HG03571 (cell line): ENCODE data around the gene TRPV3.
"Not testable (repeated sequence)": the region's sequence is repeated elsewhere in the genome, so short reads cannot be mapped to it uniquely, and the experiment has no call there.

Source experiments
- ATAC-seq: cut with Tn5 transposase; IDR thresholded peaks from one replicate; pipeline ENCODE4 v1.9.1; 2021; ENCODE audit not compliant: unreplicated experiment

The TRPV3 gene

DNA sequence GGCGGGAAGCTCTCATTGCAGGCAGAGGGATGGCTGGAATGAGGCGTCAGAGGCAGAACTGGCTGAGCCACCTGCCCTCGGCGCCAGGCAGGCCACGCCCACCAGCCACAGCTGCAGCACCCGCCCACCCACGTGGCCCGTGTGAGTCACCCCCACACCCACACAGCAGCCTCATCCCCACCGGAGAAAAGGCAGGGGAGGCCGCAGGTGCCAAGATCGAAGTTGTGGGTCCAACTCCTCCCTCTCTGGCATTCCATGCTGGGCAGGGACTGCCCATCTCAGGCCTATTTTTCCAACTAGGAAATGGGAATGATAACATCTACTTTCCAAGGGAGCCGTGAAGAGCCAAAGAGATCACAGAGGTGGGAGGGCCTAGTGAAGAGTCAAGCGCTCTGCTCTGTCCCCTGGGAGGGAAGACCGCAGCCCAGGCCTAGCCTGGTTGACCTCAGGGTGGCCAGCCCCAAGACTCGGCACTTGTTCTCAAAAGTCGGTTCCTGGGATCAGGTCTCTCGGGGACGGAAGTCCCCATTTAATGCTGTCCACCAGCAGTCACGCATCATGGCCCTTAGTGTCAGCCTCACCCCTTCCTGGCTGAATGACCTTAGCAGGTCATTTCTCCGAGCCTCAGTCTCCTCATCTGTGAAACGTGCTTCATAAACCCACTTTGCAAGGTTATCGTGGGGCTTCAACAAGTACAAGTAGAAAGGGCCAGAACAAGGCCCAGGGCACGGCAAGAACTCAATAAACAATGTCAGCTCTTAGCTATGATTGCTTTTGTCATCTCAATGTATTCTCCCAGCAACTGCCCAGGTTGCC, at the start of gene TRPV3:
TSS of gene TRPV3 (minus strand) at position 45 of the 816 bp plus-strand sequence. CDS start 2,962 bp downstream, outside the sequence.
- peak; percentile 39 for ATAC-seq

DNA sequence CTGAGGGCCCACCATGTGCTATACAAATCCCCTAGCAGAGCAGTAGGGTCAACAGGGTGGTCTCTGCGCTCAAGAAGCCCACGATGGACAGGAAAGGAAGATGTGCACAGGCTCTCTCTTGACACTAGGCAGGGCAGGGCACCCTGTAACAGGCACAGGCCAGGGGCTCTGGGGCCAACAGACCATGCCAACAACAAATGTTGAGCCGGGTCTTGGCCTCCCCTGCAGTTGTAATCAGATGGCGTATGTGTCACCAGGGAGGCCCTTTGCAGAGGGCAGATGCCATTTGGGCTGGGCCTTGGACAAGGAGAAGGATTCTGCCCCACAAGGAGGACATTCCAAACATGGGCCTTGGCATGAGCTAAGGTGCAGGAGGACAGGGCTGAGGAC, 46.3 kb upstream of the TRPV3 start:
- ATAC-seq, result no peak

DNA sequence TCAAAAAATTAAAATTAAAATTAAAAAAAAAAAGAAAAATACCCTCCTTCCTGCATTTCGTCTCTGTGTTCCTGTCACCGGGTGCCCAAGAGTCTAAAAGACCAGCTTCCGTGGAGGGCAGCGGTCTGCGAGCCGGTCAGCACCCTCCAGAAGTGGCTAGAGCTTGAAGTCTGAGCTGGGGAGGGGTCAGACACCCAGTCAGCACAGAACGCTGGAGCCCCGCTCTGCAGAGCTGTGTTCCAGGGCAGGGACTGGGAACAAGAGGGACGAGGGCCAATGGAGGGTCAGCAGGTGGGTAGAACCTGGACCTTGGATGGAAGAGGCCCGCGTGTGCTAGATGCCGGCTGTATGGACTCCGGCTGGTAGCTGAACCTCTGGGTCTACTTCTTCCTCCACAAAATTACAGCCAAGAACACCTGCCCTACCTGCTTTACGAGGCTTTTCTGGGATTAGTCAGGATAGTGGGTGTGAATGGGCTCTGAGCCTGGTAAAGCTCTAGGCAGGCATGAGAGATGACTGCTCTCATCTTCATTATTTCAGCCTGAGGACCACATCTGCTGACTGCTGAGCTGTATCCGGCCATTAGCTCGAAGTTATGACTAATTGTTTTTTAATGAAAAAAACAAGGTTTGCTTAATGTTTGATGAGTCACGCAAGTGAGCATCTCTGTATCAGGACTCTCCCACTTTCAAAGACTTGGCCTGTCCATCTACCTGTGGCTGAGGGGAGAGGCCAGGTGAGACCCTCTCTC, 45.7 kb upstream of the TRPV3 start:
- ATAC-seq, result no peak

DNA sequence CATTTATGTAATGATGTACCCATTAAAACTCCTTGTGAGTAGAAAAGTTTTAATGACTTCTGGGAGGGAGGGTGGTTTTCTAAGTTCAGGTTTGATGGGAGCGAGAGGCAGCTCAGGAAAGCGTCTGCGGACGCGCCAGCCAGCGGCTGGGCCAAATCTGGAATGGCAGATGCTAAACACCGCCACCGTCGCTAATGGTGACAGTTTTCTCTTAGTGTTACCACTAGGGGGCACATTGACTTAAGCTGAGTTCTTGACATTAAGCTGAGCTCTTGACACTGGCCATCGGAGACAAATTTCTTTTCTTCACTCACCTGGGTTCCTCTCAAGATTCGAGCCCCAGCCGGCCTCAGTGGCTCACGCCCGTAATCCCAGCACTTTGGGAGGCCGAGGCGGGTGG, 44.9 kb upstream of the TRPV3 start:
- ATAC-seq, result no peak

DNA sequence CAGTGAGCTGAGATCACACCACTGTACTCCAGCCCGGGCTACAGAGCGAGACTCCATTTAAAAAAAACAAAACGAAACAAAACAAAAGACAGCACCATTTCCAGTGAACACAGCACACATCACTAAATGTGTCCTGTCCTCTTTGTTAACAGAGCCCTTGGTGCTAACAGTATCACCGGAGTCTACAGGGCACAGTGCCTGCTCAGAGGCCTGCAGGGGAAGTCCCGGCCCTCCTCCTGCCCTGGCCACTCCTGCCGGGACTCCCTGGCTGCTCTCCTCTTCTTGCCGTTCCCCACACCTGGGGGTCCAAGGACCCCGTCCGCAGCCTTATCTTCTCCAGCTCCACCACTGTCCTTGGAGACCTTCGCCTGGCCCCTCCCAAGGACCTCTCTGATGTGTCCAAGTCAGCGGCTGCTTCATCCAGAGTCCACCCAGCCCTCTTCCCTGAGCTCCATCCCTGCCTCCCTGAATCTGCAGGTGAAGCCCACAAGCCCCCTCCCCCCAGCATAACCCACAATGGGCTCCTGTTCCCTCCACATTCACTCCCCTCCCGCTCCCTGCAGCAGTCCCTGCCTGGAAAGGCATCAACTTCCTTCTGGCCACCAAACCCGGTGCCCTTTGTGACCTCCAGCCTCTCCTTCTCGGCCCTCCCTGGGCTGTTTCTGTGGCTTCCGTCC, 43.1 kb upstream of the TRPV3 start:
- no peak for ATAC-seq

DNA sequence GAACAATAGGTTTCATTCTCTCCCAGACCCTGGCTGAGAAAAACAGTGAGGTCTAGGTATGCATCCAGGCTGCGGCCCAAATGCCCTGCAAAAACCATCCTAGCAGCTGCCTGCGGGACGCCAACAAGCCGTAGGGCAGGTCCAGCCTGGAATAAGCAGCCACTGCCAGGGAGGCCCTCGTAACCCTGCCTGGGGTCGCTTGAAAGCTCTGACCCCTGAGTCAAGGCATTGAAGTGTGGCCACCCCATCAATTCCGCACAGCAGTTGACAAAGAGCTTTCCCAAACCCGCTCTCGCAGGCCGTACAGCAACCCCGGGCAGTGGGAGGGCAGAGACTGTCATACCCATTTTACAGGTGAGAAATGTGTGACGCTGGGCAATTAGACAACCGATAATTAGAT, 40.5 kb upstream of the TRPV3 start:
- ATAC-seq, result no peak

DNA sequence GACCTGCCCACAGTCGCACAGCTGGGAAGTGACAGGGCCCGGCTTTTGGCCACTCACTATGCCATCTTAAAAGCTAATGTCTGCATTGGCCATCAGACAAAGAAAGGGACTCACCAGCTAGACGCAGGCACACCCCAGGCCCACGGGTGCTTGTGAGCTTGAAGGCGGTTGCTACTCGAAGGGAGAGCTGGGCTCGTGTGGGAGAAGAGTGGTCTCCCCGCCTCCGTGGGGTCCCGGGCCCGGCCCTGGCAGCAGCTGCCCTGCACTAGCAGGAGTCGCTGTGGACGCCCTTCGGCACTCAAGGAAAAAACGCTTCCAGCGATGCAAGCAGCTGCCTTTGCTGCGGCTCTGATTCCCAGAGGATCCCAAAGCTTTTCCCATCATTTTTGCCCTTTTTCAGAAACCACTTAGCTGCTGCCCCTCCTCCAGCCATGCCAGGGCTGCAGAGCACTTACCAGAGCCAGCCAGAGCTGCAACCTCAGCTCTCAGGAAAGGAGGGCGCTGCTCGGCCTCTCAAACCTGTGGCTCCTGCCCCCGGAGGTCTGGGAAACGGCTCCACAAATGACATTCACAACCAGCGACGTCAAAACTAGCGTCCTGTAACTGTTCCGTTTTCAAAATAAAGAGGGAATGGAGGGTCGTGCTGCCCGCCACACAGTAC, 39.3 kb upstream of the TRPV3 start:
- ATAC-seq, result no peak

DNA sequence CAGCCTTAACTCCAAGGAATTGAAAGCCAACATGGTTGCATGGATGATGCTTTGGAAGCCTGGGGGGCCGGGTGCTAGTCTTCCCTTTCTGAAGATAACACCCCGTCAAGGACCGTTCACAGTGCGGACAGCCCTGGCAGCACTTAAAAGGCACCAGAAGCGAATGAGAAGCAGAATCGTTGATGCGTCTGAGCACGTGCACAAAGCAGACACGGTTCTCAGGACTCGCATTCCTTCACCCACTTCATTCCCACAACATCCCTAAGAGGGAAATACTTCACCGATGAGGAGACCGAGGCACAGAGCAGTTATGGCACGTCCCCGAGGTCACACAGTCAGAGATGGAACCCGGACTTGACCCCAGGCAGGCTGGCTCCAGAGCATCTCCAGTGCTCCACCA, 37.4 kb upstream of the TRPV3 start:
- no peak for ATAC-seq

DNA sequence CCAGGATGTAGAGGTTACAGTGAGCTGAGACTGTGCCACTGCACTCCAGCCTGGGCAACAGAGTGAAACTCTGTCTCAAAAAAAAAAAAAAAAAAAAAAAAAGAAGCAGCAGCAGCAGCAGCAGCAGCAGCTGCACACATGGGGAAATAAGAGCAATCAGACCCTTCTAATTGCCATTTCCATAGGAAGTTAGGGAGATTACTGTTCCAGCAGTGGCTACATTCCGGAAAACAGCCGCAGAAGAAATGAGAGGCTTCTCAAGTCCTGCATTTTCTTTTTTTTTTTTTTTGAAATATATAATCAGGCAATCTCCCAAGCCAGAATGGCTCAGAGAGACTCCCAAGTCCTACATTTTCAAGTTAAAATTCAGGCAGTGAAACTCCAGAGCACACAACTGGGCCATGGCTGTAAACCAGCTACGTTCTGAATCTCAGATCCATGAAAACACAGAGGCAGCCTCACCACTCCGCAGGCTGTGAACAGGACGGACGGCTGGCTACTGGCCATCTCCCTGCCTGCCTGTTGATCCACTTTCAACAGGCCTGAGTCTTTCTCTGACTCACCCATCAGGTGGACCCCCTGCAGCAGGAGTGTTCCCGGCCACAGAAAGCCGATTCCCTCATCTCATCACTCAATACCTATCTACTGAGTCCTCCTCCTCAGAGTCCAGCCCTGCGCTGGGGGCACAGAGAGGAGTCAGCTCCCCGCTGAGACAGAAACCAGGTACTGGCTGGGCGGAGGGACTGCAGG, 36.6 kb upstream of the TRPV3 start:
- ATAC-seq, result no peak

DNA sequence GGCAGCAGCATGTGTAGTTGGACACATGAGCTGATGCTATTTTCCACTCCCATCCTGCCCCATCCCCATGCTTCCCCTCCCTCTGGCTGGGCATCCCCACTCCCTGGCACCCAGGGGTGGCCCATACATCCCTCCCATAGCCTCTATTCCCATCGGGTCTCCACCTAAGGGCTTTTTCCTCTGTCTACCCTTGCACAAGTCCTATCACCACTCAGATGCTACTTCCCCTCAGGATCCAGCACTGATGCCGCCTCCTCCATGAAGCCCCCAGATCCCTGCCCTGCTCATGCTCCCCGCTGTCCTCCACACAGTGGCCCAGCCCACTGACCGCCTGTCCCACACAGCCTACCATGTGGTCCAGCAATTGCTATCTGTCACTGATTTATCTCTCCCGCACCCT, 35.8 kb upstream of the TRPV3 start:
- no peak for ATAC-seq

DNA sequence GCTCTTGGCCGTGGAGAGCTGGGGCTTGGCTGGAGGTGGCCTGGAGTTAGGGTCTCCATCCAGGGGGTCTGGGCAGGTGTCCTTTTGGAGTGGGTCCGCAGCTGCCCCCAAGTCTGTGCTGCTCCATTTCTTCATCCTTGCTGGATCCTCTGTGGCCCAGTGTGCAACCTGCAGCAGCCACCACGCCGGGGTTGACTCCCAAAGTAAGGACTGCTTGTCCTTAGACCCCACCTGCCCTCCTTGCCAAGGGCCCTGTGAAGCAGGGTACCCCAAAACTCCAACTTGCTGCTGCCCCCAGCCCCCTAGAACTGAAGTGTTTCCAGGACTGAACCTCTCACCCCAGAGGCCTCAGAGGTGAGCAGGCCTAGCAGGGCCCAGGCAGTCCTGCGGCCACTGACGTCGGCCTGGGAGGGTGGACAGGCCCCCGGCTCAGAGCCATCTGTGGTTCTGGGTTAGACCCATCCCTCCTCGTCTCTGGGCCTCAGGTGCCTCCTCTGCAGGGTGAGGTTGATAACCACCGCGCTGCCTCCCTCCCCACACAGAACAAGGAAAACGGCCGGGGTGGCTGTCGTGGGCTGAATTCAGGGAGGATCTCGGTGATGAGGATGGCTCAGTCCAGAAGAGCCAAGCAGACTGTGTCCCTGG, 34.7 kb upstream of the TRPV3 start:
- no peak for ATAC-seq

DNA sequence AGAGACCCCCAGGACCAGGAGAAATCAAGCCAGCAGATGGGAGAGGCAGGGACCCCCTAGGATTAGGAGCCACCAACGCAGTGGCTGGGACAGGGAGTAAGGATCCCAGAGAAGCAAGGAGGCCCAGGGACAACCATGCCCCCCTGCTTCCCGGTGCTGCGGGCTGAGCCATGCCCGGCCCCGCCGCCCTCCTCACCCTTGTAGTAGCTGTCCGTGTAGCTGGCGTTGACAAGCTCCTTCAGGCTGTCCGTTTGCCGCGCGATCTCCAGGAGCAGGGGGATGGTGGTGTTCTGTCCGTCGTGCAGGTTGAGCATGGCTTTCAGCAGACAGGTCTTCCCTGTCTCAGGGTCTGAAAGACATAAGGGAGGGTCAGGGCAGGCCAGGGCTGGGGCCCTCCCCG, 33.2 kb upstream of the TRPV3 start:
- no peak for ATAC-seq

DNA sequence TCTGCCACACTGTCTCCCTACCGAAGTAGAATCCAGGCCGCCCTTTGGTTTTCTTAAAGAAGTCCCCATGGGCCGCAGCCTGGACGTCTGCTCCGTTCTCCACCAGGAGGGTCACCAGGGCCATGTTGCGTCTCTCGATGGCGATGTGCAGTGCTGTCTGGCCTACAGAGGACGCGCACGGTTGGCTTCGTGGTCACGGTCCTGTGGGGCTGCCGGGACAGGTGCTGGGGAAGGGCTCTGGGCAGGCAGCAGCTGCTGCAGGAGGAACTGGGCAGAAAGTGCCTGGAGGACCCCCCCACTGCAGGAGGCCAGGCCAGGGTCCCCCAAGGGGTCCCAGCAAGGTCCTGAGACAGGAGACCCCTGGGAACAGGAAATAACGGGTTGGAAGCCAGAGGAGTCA, 32.6 kb upstream of the TRPV3 start:
- no peak for ATAC-seq

DNA sequence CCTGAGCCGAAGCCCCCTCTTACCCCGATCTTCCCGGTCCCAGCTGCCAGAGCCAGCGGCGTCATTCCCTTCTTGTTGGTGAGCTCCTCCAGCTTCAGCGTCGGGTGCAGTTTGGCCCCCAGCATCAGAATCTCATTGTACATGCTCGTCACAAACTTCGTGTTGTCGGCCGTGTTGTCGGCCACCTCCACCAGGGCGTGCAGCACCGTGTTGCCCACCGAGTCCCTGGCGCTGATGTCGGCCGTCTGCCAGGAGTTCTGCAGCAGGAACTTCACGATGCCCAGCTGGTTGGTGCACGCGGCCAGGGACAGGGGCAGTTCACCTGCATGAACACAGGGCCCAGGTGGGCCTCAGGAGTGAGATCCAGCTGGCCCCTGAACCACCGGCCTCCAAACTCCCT, 32.2 kb upstream of the TRPV3 start:
- ATAC-seq, result no peak

DNA sequence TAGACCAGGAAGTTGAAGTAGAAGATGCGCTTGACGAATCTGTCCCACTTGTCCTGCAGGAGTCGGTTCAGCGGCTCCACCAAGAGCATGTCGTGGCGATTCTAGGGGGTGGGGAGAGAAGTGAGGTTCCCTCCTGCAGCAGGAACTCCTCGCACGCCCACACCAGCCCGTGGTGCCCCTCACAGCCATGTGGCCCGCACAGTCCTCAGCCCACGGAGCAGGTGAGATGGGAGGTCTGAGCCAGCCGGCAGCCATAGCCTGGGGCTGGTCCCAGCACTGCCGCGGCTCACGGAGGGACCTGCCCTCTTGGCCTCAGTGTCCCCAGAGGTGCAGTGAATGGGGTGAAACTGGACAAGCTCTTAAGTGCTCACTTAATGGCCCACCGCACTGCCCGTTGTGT, 28.2 kb upstream of the TRPV3 start:
- ATAC-seq, result no peak

DNA sequence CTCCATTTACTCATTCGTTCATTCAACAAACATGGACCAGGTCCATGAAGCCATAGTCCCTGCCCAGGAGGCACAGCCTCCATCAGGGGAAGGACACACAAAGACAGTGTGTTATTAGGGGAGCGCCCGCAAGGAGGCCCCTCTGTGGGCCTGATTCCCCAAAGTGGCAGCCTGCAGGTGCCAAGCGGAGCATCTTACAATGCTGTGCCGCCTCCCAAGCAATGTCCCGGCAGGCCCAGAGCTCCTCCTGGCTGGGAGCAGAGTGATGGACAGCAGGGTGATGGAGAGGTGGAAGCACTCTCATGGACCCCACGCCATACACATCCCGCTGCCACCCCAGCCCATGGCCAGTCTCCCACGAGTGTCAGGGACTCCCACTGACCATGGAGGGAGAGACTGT, 25.8 kb upstream of the TRPV3 start:
- no peak for ATAC-seq

DNA sequence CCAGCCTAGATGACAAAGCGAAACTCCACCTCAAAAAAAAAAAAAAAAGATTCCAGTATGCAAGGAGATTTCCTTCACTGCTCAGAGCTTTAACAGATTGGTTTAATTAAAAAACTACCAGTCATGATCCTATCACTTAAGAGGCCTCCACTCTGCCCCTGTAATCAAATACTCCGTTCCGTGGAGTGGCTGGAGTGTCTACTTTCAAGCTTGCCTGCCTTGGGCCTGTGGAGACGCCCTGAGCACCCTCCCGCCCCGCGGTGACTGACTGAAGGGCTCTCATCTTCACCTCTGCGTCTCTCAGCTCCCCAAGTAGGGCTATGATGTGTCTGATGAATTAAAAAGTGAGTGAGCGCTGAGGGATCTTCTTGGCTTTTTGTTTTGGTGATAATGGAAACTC, 25.3 kb upstream of the TRPV3 start:
- ATAC-seq, result no peak

DNA sequence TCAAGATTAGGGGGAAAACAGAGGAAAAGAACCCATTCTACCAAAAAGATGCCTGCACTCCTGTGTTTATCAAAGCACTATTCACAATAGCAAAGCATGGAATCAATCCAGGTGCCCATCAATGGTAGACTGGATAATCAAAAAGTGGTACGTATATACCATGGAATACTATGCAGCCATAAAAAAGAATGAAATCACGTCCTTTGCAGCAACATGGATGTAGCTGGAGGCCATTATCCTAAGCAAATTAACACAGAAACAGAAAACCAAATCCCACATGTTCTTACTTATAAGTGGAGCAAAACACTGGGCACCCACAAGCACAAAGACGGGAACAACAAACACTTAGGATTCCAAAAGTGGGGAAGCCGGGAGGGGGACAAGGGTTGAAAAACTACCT, 21.1 kb upstream of the TRPV3 start:
- not testable (repeated sequence) for ATAC-seq

DNA sequence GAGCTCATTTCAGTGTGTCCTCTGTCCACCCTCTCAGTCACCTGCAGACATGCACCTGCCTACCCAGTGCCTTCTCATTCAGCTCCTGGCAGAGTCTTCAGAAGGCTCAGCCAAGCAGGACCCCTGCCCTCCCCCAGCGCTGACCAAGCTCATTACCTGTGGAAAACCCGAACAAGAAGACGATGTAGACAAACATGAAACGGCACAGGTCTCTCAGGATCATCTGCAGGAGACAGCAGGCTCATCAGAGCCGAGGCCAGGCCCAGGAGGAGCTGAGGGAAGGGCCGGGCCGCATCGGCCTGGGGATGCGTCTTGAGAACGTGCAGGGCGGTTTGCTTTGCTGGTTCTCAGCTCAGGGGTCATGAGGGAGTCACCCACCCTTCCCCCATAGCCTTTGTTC, 19.4 kb upstream of the TRPV3 start:
- ATAC-seq, result no peak

DNA sequence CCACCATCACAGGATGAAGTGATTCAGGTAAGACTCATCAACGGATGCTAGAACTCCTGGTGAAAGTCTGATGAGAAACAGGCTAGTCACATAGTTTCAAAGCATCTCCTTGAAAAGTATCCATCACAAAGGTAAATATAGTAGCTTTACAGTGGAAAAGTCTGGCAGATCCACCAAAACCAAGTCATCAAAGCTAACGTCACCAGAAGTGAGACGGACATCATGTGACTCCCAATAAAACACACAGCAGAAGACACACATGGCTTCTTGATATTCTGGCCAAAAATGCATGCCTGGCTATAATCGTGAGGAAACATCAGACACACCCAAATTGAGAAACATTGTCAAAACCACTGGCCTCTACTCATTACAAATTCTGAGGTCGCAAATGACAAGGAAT, 17.9 kb upstream of the TRPV3 start:
- no peak for ATAC-seq
